ENCODE measurements around the gene NRIP1. TPM values are rescaled to one million over a fixed set of nuclear protein-coding genes. Genes with fewer than 3 reads are reported as not detected.

Gene NRIP1
- total and polyA plus RNA-seq, 2 of the 13 experiments (the other 11 are each of a cell fraction or from before 2014, with no cell fraction given), result 21.0 to 69.0 TPM

DNA sequence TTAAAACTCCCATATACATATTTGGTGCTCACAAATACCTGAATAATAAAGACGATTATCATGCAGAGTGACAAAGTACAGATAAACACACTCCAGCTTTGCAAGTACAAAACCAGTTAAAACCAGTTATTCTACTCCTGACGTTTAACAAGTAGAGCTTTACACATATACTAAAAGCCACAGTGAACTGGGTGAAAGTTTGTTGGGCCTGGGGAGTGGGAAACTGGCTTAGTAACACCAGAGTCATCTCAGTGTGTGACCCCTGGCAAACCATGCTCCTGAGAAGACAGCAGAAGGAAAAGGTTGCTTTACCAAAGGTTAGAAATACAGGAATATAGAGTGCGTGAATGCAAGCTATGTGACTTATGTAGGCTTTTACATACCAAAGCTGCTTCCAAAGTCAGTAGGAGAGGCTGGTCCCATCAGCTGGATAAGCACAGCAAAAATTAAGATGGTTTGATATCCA lies 148.1 kb downstream of the NRIP1 start:
- H3K4me1 ChIP-seq (ENCODE audit: insufficient read depth, low read length), result 0 out of 2 replicates have a peak, but pooled peaks cover 8% of the 10 kb centered on the region
- TF ChIP-seq, protein P1, sequence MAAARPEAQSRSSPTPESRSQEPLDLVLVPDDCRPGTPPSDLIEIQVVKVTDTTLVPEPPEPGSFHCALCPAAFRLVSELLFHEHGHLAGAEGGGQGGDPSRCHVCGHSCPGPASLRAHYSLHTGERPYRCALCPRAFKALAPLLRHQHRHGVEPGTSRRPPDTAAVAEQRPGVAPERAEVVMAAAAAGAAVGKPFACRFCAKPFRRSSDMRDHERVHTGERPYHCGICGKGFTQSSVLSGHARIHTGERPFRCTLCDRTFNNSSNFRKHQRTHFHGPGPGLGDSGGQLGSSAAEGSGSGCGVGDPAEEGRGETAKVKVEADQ (CRISPR knock-in tag; IDR thresholded peaks at IDR 0.05; ENCODE audit: borderline replicate concordance), result no peak
- TF ChIP-seq SMARCC2 (IDR thresholded peaks at IDR 0.05), result no peak
- TF ChIP-seq, protein P2, sequence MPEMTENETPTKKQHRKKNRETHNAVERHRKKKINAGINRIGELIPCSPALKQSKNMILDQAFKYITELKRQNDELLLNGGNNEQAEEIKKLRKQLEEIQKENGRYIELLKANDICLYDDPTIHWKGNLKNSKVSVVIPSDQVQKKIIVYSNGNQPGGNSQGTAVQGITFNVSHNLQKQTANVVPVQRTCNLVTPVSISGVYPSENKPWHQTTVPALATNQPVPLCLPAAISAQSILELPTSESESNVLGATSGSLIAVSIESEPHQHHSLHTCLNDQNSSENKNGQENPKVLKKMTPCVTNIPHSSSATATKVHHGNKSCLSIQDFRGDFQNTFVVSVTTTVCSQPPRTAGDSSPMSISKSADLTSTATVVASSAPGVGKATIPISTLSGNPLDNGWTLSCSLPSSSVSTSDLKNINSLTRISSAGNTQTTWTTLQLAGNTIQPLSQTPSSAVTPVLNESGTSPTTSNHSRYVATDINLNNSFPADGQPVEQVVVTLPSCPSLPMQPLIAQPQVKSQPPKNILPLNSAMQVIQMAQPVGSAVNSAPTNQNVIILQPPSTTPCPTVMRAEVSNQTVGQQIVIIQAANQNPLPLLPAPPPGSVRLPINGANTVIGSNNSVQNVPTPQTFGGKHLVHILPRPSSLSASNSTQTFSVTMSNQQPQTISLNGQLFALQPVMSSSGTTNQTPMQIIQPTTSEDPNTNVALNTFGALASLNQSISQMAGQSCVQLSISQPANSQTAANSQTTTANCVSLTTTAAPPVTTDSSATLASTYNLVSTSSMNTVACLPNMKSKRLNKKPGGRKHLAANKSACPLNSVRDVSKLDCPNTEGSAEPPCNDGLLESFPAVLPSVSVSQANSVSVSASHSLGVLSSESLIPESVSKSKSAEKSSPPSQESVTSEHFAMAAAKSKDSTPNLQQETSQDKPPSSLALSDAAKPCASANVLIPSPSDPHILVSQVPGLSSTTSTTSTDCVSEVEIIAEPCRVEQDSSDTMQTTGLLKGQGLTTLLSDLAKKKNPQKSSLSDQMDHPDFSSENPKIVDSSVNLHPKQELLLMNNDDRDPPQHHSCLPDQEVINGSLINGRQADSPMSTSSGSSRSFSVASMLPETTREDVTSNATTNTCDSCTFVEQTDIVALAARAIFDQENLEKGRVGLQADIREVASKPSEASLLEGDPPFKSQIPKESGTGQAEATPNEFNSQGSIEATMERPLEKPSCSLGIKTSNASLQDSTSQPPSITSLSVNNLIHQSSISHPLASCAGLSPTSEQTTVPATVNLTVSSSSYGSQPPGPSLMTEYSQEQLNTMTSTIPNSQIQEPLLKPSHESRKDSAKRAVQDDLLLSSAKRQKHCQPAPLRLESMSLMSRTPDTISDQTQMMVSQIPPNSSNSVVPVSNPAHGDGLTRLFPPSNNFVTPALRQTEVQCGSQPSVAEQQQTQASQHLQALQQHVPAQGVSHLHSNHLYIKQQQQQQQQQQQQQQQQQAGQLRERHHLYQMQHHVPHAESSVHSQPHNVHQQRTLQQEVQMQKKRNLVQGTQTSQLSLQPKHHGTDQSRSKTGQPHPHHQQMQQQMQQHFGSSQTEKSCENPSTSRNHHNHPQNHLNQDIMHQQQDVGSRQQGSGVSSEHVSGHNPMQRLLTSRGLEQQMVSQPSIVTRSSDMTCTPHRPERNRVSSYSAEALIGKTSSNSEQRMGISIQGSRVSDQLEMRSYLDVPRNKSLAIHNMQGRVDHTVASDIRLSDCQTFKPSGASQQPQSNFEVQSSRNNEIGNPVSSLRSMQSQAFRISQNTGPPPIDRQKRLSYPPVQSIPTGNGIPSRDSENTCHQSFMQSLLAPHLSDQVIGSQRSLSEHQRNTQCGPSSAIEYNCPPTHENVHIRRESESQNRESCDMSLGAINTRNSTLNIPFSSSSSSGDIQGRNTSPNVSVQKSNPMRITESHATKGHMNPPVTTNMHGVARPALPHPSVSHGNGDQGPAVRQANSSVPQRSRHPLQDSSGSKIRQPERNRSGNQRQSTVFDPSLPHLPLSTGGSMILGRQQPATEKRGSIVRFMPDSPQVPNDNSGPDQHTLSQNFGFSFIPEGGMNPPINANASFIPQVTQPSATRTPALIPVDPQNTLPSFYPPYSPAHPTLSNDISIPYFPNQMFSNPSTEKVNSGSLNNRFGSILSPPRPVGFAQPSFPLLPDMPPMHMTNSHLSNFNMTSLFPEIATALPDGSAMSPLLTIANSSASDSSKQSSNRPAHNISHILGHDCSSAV (CRISPR knock-in tag; IDR thresholded peaks at IDR 0.05; ENCODE audit: borderline replicate concordance), result no peak
- no peak for TF ChIP-seq AGO1 (IDR thresholded peaks at IDR 0.05; ENCODE audit: low read depth, low read length, poor library complexity, severe bottlenecking)
- TF ChIP-seq TARDBP (CRISPR knock-in tag; IDR thresholded peaks at IDR 0.05), result no peak
- no peak for TF ChIP-seq ZSCAN22 (CRISPR knock-in tag; IDR thresholded peaks at IDR 0.05)
- TF ChIP-seq GFI1 (CRISPR knock-in tag; IDR thresholded peaks at IDR 0.05; ENCODE audit: borderline replicate concordance), result no peak
- TF ChIP-seq, protein P3, sequence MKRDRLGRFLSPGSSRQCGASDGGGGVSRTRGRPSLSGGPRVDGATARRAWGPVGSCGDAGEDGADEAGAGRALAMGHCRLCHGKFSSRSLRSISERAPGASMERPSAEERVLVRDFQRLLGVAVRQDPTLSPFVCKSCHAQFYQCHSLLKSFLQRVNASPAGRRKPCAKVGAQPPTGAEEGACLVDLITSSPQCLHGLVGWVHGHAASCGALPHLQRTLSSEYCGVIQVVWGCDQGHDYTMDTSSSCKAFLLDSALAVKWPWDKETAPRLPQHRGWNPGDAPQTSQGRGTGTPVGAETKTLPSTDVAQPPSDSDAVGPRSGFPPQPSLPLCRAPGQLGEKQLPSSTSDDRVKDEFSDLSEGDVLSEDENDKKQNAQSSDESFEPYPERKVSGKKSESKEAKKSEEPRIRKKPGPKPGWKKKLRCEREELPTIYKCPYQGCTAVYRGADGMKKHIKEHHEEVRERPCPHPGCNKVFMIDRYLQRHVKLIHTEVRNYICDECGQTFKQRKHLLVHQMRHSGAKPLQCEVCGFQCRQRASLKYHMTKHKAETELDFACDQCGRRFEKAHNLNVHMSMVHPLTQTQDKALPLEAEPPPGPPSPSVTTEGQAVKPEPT (CRISPR knock-in tag; IDR thresholded peaks at IDR 0.05; ENCODE audit: low read depth), result no peak
- TF ChIP-seq HNRNPH1 (optimal IDR thresholded peaks at IDR 0.05; ENCODE audit: low read depth, low read length), result no peak
- no peak for TF ChIP-seq USF2 (IDR thresholded peaks at IDR 0.05; ENCODE audit: low read depth, low read length)
- TF ChIP-seq USF2 (CRISPR knock-in tag; IDR thresholded peaks at IDR 0.05; ENCODE audit: borderline replicate concordance), result no peak

More for the DNA sequence above, 148.1 kb downstream of the NRIP1 start:
- no peak for ATAC-seq
- Histone ChIP-seq H3K9ac (ENCODE audit: insufficient read depth, low read depth, low read length) (no peak overlapping the region), H3K27ac (ENCODE audit: extremely low read length, insufficient read depth, low read length) (no peak overlapping the region), H3K79me2 (ENCODE audit: insufficient read depth, low read length) (no peaks in the 10 kb centered on the region), H4K20me1 (ENCODE audit: insufficient read depth, low read length) (no peaks in the 10 kb centered on the region), H3K27me3 (ENCODE audit: control insufficient read depth in 1 of 2, insufficient read depth in 2 of 2, low read length in 2 of 2) (no peaks in the 10 kb centered on the region), H3K4me3 (replicated peaks in 1 of 3; ENCODE audit: insufficient read depth in 1 of 3, low read depth in 2 of 3, low read length in 3 of 3) (no peak overlapping the region), H2AFZ (ENCODE audit: low read length) (no peak overlapping the region), H3K36me3 (replicated peaks in 1 of 2; ENCODE audit: control insufficient read depth in 1 of 2, insufficient read depth in 2 of 2, low read length in 2 of 2) (no peaks in the 10 kb centered on the region), H3K4me2 (ENCODE audit: low read depth, low read length) (no peak overlapping the region), H3K9me3 (ENCODE audit: low read length) (no peaks in the 10 kb centered on the region)
- WGBS (ENCODE audit: low lambda C conversion rate), result 76% methylated on average over 3 of the region's 3 CpGs
- no TSS peak for BruUV-seq (replicated peaks)
- in situ Hi-C loops (cut with HindIII; ENCODE audit: extremely low pct_ligation_motif_present, low pct_unique_long_range_greater_than_20kb) (no loop called here), intact Hi-C loops (cut with micrococcal nuclease; ENCODE audit: unreplicated experiment) (no loop called here)
- no peak for FAIRE-seq
- ChIA-PET POLR2A (no interaction called here), CTCF (ENCODE audit: low intra/inter-chr PET ratio, low total read pairs) (no interaction called here)
- no peak for DNase-seq (ENCODE audit: low spot score)

All from HepG2 (cell line).